Measurements from ENCODE around the gene JOSD2. TPM values are rescaled to one million over a fixed set of nuclear protein-coding genes. Genes with fewer than 3 reads are reported as not detected.

Gene JOSD2
- total RNA-seq, 4 donors from 2014 or later: 31.3 to 59.4 (median 42.9) TPM

- DNase-seq (ENCODE audit: extremely low spot score): no peak
- intact Hi-C loops (cut with DNase I): no loop called here
- Histone ChIP-seq H3K36me3 (peaks cover 0 to 4% (median 0%) of the 10 kb centered on the region in 4 donors), H3K9me3 (no peaks in the 10 kb centered on the region), H3K4me1 (peaks cover 0 to 5% (median 0%) of the 10 kb centered on the region in 4 donors), H3K27me3 (peaks cover 0 to 53% (median 16%) of the 10 kb centered on the region in 4 donors), H3K27ac (replicated peaks in 1 of 4) (no peak overlapping the region), H3K4me3 (no peak overlapping the region)
- WGBS: 40% methylated on average over 26 of the region's 26 CpGs
- TF ChIP-seq EP300 (IDR thresholded peaks at IDR 0.05): no peak
- no peak for TF ChIP-seq POLR2A (IDR thresholded peaks at IDR 0.05; ENCODE audit: low read depth)
- TF ChIP-seq POLR2AphosphoS5 (IDR thresholded peaks at IDR 0.05): no peak
- TF ChIP-seq CTCF (IDR thresholded peaks at IDR 0.05): no peak
These were observed 20.0 kb downstream of the JOSD2 start for GRCh38 chr19:50490991-50491472.

GRCh38 chr19:50490411-50490811, 20.6 kb downstream of the JOSD2 start:
- DNase-seq (ENCODE audit: extremely low spot score): no peak
- WGBS: 95% methylated on average over 12 of the region's 18 CpGs
- no peaks in the 10 kb centered on the region for H3K9me3 ChIP-seq
- H3K4me3 ChIP-seq: no peak overlapping the region
- peaks cover 0 to 53% (median 16%) of the 10 kb centered on the region in 4 donors for H3K27me3 ChIP-seq
- TF ChIP-seq POLR2A (IDR thresholded peaks at IDR 0.05; ENCODE audit: low read depth) (no peak), EP300 (IDR thresholded peaks at IDR 0.05) (no peak), CTCF (IDR thresholded peaks at IDR 0.05) (no peak), POLR2AphosphoS5 (IDR thresholded peaks at IDR 0.05) (no peak)
- H3K36me3 ChIP-seq: peaks cover 0 to 4% (median 1%) of the 10 kb centered on the region in 4 donors
- H3K4me1 ChIP-seq: peaks cover 0 to 5% (median 0%) of the 10 kb centered on the region in 4 donors
- no peak overlapping the region for H3K27ac ChIP-seq (replicated peaks in 1 of 4)
- intact Hi-C loops (cut with DNase I): no loop called here

- 44% methylated on average over 24 of the region's 24 CpGs for WGBS
- peaks cover 0 to 13% (median 9%) of the 10 kb centered on the region in 4 donors for H3K36me3 ChIP-seq
- peak overlapping the region in 1 of 4 donors; percentile 22 for H3K4me3 ChIP-seq
- peaks cover 0 to 5% (median 0%) of the 10 kb centered on the region in 4 donors for H3K4me1 ChIP-seq
- no peaks in the 10 kb centered on the region for H3K9me3 ChIP-seq
- DNase-seq (ENCODE audit: extremely low spot score): no peak
- no peak for TF ChIP-seq CTCF (IDR thresholded peaks at IDR 0.05)
- peaks cover 0 to 53% (median 16%) of the 10 kb centered on the region in 4 donors for H3K27me3 ChIP-seq
- intact Hi-C loops (cut with DNase I): no loop called here
- no peak overlapping the region for H3K27ac ChIP-seq (replicated peaks in 1 of 4)
These were observed 21.5 kb downstream of the JOSD2 start for GRCh38 chr19:50489461-50490011.

- Histone ChIP-seq H3K4me3 (no peak overlapping the region), H3K27me3 (peaks cover 0 to 53% (median 16%) of the 10 kb centered on the region in 4 donors), H3K27ac (replicated peaks in 1 of 4) (no peak overlapping the region), H3K9me3 (no peaks in the 10 kb centered on the region), H3K4me1 (peaks cover 0 to 5% (median 0%) of the 10 kb centered on the region in 4 donors), H3K36me3 (peaks cover 0 to 18% (median 12%) of the 10 kb centered on the region in 4 donors)
- intact Hi-C loops (cut with DNase I): no loop called here
- WGBS: 23% methylated on average over 13 of the region's 13 CpGs
- DNase-seq (ENCODE audit: extremely low spot score): no peak
- TF ChIP-seq POLR2A (IDR thresholded peaks at IDR 0.05; ENCODE audit: low read depth): no peak
- no peak for TF ChIP-seq POLR2AphosphoS5 (IDR thresholded peaks at IDR 0.05)
- no peak for TF ChIP-seq CTCF (IDR thresholded peaks at IDR 0.05)
These were observed 22.4 kb downstream of the JOSD2 start for GRCh38 chr19:50488389-50489194.

Measured in esophagus muscularis mucosa (tissue), 4 donors.